ENCODE measurements around the gene ERLIN1.

DNA sequence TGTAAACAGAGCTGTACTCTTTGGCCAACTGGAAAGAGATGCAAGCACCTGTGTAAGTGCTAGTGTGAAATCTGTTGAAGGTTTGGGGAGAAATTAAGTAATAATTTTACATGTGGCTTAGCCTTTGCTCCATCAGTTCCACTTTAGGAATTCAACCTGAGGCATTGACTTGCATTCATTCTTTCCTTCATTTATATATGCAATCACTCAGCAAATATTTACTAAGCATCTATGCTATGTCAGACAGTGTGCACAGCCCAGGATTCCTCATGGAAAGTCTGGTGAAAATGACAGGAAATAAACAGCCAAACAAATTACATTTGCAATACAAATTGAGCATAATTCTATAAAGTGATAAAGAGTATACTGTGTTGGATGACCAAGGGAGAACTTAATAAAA is 50.3 kb downstream of the ERLIN1 start:
- TF ChIP-seq, protein P1, sequence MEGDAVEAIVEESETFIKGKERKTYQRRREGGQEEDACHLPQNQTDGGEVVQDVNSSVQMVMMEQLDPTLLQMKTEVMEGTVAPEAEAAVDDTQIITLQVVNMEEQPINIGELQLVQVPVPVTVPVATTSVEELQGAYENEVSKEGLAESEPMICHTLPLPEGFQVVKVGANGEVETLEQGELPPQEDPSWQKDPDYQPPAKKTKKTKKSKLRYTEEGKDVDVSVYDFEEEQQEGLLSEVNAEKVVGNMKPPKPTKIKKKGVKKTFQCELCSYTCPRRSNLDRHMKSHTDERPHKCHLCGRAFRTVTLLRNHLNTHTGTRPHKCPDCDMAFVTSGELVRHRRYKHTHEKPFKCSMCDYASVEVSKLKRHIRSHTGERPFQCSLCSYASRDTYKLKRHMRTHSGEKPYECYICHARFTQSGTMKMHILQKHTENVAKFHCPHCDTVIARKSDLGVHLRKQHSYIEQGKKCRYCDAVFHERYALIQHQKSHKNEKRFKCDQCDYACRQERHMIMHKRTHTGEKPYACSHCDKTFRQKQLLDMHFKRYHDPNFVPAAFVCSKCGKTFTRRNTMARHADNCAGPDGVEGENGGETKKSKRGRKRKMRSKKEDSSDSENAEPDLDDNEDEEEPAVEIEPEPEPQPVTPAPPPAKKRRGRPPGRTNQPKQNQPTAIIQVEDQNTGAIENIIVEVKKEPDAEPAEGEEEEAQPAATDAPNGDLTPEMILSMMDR (conservative IDR thresholded peaks at IDR 0.05; ENCODE audit: low read length): no peak
- TF ChIP-seq EZH2phosphoT487 (IDR thresholded peaks at IDR 0.05; ENCODE audit: borderline replicate concordance): no peak

Measured in Loucy (cell line).